Measurements from ENCODE around the gene PPFIA1.

PPFIA1 gene

DNA sequence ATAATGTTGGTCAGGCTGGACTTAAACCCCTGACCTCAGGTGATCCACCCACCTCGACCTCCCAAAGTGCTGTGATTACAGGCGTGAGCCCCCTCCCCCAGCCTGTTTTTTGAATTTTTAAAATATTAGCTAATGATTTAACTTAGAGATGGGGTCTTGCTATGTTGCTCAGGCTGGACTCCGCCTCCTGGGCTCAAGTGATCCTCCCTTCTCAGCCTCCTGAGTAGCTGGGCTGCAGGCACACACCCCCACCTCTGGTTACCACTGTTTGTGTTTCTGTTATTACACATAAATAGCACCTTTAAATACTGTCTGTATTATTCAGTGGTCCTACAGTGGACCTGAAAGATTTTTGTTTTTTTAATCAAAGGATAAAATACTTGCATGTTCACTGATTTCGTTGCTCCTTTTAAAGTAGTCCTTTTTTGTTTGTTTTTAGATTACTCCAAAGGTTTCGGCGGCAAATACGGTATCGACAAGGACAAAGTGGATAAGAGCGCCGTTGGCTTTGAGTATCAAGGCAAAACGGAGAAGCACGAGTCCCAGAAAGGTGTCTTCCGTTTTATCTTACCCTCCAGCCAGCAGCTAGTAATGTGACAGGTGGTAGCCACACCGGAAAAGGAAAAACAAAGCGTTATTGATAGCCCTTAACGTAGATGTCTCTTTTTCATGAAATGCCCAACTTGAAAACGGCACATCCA, 149.0 kb downstream of the PPFIA1 start:
- no peak for DNase-seq

DNA sequence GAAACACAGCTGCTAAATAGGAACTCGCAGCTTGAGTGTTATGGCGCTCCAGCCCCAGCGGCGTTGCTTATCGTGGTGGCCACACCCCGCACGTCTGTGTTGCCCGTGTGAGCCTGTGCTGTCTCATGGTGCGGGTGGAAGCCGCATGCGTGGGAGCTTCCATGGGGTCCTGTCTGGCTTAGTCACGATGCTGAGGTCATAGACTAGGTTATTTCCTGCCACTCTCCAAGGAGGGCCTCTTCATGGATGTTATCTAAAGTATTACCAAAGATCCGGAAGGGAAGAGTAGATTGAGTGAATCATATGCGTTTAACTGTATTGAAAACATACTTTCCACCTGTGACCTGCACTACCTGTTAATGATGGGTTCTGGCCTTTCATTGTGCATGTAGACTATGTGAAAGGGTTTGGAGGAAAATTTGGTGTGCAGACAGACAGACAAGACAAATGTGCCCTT, 149.5 kb downstream of the PPFIA1 start:
- no peak for DNase-seq

DNA sequence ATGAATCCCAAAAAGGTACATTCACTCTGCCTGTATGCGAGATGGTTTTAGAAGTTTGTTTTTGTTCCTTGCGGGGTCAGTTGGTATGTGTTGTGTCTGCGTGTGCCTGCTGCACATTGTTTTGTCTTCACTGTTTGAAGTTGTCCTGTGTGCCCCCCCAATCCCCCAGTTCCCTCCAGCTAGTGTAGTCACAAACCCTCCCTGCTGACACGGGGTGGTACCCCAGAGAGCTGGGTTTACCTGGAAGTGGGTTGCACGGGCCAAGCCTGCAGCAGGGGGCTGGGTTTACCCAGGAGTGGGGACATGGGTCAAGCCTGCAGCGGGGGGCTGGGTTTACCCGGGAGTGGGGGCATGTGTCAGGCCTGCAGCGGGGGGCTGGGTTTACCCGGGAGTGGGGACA, 150.0 kb downstream of the PPFIA1 start:
- no peak for DNase-seq

- DNase-seq = no peak
These were observed 150.6 kb downstream of the PPFIA1 start for GRCh38 chr11:70421123-70421522.

- no peak for DNase-seq
These were observed 152.4 kb downstream of the PPFIA1 start for GRCh38 chr11:70422692-70423522.

GRCh38 chr11:70423523-70424505, 153.3 kb downstream of the PPFIA1 start:
- no peak for DNase-seq

DNA sequence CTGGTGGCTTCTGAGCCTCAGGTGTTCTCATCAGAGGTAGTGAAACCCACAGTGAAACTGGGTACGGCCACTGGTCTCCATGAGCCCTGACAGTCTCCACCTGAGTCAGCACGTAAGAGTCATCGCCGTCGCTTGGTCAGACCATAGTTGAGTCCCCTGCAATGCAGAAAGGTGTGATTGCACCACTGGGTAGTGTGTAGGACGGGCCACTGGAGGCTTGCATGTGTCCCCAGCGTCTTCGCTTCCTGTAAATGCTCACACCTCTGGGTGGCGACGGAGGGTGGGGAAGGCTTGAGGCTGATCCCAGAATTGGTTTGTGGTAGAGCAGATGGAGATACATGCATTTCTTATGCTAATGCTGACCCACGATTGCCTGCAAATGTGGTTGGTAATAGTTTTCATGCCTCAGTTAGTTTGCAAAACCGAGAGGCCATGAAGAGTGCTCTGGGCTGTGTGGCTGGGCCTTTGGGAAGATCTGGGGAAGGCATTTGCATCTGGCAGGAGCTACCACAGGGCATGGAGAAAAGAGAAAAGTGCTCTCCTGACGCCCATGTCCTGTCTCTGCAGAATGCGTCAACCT, 154.4 kb downstream of the PPFIA1 start:
- DNase-seq = no peak

DNA sequence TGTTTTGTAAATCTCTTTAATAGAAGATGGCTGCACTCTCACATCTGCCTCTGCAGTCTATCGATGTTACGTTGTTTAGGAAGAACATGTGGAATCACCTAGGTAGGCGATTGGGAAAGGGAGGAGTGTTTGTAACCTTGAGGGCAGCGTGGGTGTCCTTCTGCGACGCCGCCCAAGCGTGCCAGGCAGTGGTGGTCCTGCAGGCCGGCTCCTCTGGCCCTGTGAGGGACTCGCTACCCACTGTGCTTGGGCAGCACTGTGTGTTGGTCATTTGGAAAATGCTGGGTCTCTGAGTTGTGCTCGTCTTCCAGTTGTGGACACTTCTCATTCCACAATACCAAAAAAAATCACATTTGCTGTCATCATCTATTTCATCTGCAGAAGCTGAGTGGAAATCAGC, 156.9 kb downstream of the PPFIA1 start:
- DNase-seq = no peak

GRCh38 chr11:70428701-70429427, 158.4 kb downstream of the PPFIA1 start:
- DNase-seq = no peak

- no peak for DNase-seq
These were observed 158.9 kb downstream of the PPFIA1 start for GRCh38 chr11:70429428-70429705.

GRCh38 chr11:70429724-70430521, 159.4 kb downstream of the PPFIA1 start:
- no peak for DNase-seq

GRCh38 chr11:70430671-70431574, 160.4 kb downstream of the PPFIA1 start:
- DNase-seq = no peak

- no peak for DNase-seq
These were observed 161.1 kb downstream of the PPFIA1 start for GRCh38 chr11:70431611-70432010.

- DNase-seq = no peak
These were observed 161.6 kb downstream of the PPFIA1 start for GRCh38 chr11:70432065-70432464.

- no peak for DNase-seq
These were observed 162.1 kb downstream of the PPFIA1 start for GRCh38 chr11:70432580-70432979.

DNA sequence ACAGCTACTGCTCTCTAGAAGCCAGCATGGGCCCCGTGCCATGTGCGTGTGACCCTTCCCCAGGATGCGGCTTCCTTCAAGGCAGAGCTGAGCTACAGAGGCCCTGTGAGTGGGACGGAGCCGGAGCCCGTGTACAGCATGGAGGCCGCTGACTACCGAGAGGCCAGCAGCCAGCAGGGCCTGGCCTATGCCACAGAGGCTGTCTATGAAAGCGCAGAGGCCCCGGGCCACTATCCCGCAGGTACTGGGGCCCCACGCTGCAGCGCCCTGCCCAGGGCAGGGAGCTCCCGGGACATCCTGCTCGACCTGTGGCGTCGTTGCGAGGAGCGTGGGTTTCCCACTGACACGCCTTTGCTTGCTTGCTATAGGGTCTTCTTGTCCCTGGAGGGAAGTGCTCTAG, 162.5 kb downstream of the PPFIA1 start:
- DNase-seq = no peak

- DNase-seq = no peak
These were observed 163.0 kb downstream of the PPFIA1 start for GRCh38 chr11:70433526-70433925.
